Ishikawa (cell line): ENCODE results near the gene ZNF169.
A peak's percentile ranks its signal among the peaks of the same experiment; 100 is the strongest.

ENCODE experiments used
- CEBPB ChIP-seq: IDR thresholded peaks from 2 replicates; pipeline ENCODE4 v1.6.1; 2012
- CREB1 ChIP-seq: IDR thresholded peaks from 2 replicates; pipeline ENCODE4 v1.6.1; 2012; ENCODE audit warnings: low read depth
- EGR1 ChIP-seq: IDR thresholded peaks from 2 replicates; pipeline ENCODE4 v1.6.1; 2012
- EP300 ChIP-seq: IDR thresholded peaks from 2 replicates; pipeline ENCODE4 v1.6.1; 2012; ENCODE audit warnings: borderline replicate concordance
- FOXM1 ChIP-seq: IDR thresholded peaks from 2 replicates; pipeline ENCODE4 v1.6.1; 2012; ENCODE audit warnings: low read depth, borderline replicate concordance
- NFIC ChIP-seq: IDR thresholded peaks from 2 replicates; pipeline ENCODE4 v1.6.1; 2012
- RAD21 ChIP-seq: IDR thresholded peaks from 2 replicates; pipeline ENCODE4 v1.6.1; 2012; ENCODE audit warnings: low read depth
- TAF1 ChIP-seq: IDR thresholded peaks from 2 replicates; pipeline ENCODE4 v1.6.1; 2012; ENCODE audit warnings: low read depth, mild to moderate bottlenecking
- TCF12 ChIP-seq: IDR thresholded peaks from 2 replicates; pipeline ENCODE4 v1.6.1; 2012; ENCODE audit warnings: low read depth
- TEAD4 ChIP-seq: IDR thresholded peaks from 2 replicates; pipeline ENCODE4 v1.6.1; 2012
- YY1 ChIP-seq: IDR thresholded peaks from 2 replicates; pipeline ENCODE4 v1.6.1; 2012; ENCODE audit warnings: low read depth
- ZBTB7A ChIP-seq: IDR thresholded peaks from 2 replicates; pipeline ENCODE4 v1.6.1; 2012; ENCODE audit warnings: low read depth
- TF ChIP-seq, protein P1 (sequence below): IDR thresholded peaks from 2 replicates; pipeline ENCODE4 v1.6.1; 2012; ENCODE audit warnings: low read depth, mild to moderate bottlenecking
- TF ChIP-seq, protein P2 (sequence below): IDR thresholded peaks from 2 replicates; pipeline ENCODE4 v1.6.1; 2012
- TF ChIP-seq, protein P3 (sequence below): IDR thresholded peaks from 2 replicates; pipeline ENCODE4 v1.6.1; 2012

ZNF169 gene

DNA sequence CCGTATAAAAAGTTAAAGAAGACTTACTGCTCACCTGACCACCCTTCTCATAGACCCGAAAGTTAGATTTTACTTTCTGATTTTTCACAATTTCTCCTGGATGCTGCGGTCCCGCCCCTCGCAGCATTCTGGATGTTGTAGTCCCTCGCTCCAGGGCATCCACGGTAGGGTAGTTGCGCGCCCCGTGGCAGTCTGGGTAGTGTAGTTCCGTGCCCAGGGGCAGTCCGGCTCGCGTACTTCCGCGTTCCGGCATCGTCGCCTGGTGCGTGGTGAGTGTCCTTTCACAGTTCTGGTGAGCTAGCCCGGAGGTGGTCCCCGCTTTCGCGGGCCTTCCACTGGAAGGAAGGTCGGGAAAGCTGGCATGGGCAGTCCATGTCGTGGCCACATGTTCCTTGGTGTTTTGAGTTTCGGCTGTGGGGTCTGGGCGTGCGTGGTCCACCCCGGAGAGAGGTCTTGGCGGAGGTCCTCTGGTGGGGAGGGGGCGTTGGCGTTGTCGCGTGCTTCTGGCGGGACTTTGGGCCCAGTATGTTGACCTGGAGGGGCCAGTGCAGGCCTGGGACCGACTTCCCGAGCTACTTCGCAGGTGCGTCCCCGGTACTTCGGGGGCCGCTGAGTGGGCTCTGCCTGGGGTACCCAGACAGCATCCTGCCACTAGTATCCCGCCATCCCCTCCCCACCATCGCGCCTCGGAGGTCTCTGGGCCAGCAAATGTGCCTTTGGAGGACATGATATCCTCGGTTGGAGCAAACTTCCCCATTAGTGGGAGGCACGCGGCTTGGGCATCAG is at the start of gene ZNF169:
Gene ZNF169 (plus strand): TSS at position 222 of the 786 bp plus-strand sequence. CDS start 19,515 bp downstream, outside the sequence.
- TF ChIP-seq TEAD4 (peak; percentile 74), ZBTB7A (peak; percentile 78; the same call in 1 of the 2 replicates), YY1 (peak; percentile 69)
- TF ChIP-seq, protein P1, sequence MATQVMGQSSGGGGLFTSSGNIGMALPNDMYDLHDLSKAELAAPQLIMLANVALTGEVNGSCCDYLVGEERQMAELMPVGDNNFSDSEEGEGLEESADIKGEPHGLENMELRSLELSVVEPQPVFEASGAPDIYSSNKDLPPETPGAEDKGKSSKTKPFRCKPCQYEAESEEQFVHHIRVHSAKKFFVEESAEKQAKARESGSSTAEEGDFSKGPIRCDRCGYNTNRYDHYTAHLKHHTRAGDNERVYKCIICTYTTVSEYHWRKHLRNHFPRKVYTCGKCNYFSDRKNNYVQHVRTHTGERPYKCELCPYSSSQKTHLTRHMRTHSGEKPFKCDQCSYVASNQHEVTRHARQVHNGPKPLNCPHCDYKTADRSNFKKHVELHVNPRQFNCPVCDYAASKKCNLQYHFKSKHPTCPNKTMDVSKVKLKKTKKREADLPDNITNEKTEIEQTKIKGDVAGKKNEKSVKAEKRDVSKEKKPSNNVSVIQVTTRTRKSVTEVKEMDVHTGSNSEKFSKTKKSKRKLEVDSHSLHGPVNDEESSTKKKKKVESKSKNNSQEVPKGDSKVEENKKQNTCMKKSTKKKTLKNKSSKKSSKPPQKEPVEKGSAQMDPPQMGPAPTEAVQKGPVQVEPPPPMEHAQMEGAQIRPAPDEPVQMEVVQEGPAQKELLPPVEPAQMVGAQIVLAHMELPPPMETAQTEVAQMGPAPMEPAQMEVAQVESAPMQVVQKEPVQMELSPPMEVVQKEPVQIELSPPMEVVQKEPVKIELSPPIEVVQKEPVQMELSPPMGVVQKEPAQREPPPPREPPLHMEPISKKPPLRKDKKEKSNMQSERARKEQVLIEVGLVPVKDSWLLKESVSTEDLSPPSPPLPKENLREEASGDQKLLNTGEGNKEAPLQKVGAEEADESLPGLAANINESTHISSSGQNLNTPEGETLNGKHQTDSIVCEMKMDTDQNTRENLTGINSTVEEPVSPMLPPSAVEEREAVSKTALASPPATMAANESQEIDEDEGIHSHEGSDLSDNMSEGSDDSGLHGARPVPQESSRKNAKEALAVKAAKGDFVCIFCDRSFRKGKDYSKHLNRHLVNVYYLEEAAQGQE, result no peak
- TF ChIP-seq, protein P2, sequence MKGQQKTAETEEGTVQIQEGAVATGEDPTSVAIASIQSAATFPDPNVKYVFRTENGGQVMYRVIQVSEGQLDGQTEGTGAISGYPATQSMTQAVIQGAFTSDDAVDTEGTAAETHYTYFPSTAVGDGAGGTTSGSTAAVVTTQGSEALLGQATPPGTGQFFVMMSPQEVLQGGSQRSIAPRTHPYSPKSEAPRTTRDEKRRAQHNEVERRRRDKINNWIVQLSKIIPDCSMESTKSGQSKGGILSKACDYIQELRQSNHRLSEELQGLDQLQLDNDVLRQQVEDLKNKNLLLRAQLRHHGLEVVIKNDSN, result peak; percentile 22; the same call in 1 of the 2 replicates

DNA sequence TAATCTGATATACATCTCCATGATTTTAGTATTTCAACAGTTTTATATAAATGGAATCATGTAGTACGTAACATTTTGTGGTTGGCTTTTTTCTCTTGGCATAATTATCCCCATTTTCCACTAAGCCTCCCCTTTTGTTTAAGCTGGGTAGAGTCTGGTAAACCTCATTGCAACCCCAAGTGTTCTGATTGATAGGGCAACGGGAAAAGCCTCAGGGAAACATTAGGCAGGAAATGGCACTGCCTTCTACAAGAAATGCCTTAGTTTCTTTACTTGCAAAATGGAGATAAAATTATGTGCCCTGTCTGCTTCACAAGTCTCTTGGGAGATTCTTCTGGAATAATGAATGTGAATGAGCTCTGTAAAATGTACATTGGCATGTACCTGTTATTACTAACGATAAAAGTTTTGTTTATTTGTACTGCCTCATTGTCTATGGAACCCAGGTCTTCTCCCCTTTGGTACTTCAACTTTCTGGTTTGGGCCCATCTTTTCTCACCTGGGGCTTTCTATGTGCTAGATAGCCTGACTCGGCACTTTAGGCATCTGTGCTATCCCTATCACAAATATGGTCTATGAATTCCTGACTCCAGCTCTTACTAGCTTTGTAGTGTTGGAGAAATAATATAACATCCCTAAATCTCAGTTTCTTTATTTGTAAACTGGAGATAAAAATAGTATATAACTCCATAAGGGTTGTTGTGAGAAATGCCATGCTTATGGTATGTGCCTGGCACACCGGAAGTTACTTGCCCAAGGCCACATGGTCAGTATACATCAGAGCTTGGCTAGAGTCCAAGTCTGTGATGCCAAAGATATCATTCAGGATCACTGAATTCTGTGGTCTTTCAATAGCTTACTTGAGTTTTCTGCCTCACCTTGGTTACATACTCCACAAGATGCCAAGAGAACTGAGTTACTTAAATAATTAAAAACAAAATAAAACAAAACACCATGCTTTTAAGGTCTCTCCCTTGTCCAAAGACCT is 48.2 kb upstream of the ZNF169 start:
- TF ChIP-seq YY1, result no peak
- 0 out of 2 replicates have a peak, but pooled peaks have one; percentile 14 for TF ChIP-seq NFIC

DNA sequence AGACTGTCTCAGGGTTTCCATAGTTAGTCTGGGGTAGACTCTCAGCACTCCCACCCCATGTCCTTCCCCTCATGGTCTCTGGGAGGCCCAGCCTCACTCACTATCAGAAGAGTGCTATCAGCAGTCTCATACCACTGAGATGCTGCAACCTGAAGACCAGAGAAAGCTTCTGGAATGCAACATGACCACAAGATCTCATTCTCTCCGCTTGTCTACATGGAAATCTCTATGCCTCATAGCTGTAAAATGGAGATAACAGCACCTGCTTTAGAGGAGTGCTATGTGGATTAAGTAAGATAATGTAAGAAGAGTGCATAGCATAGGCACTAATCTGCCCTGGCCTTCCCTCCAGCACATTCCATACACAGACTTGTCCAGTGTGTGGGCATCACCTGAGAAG is 47.0 kb upstream of the ZNF169 start:
- TF ChIP-seq NFIC (no peak), EP300 (no peak), TCF12 (no peak), ZBTB7A (no peak), YY1 (no peak), CREB1 (no peak), TEAD4 (no peak), CEBPB (no peak), FOXM1 (no peak), EGR1 (no peak)
- TF ChIP-seq, protein P1, result no peak
- TF ChIP-seq, protein P3, sequence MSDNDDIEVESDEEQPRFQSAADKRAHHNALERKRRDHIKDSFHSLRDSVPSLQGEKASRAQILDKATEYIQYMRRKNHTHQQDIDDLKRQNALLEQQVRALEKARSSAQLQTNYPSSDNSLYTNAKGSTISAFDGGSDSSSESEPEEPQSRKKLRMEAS, result no peak
- TF ChIP-seq, protein P2, result no peak

DNA sequence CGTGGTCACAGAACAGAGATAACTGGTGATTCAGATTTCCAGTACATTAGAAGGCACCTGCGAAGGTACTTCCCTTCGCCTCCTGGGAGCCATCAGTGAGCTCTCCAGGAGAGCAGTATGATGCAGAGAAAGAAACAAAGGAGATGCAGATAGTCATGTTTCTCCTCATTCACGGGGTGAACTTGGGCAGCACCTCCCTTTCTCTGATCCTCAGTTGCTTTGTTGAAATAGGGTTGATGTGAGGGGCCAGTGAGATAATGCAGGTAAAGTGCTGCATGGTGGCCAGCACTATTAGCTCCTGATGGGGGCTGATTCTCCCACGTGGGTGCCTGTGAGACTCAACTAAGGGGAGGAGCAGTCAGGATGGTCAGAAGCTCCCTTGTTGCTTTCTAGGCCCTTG is 46.6 kb upstream of the ZNF169 start:
- TF ChIP-seq TAF1 (no peak), EP300 (no peak), CREB1 (no peak), RAD21 (no peak), FOXM1 (no peak), EGR1 (no peak), CEBPB (no peak), NFIC (no peak), ZBTB7A (no peak), TCF12 (no peak), TEAD4 (no peak), YY1 (no peak)
- TF ChIP-seq, protein P1, result no peak
- TF ChIP-seq, protein P2, result no peak
- TF ChIP-seq, protein P3, result no peak
